Lower leg skin (tissue), 4 donors: ENCODE measurements around the gene SH3YL1. TPM values are rescaled to one million over a fixed set of nuclear protein-coding genes. Genes with fewer than 3 reads are reported as not detected.

Source experiments
- DNase-seq, 2 donors: peaks; one replicate each; pipeline ENCODE4 v3.0.0-alpha.2; 2019; ENCODE audit warnings: low spot score in 2 of 2
- H3K4me3 ChIP-seq: fragments of 200-600 bp; sonication (generic); 2 replicates; pipeline ENCODE4 v1.5.1; 2017; ENCODE audit warnings: mild to moderate bottlenecking, low read depth; ENCODE audit not compliant: poor library complexity, severe bottlenecking
- CTCF ChIP-seq, 3 donors: fragments of 450-650 bp; IDR thresholded peaks; one replicate each; pipeline ENCODE4 v1.5.1; 2016; ENCODE audit warnings: antibody characterized with exemption in 3 of 3, mild to moderate bottlenecking in 3 of 3, moderate library complexity in 2 of 3
- POLR2A ChIP-seq, 2 donors: fragments of 450-650 bp; IDR thresholded peaks; one replicate each; pipeline ENCODE4 v1.6.1; 2016 to 2017; ENCODE audit warnings: antibody characterized with exemption in 2 of 2, mild to moderate bottlenecking in 1 of 2, moderate library complexity in 1 of 2
- WGBS, 2 donors: methylation state at CpG; one replicate each; pipeline ENCODE4 v1.1.5; 2018; 5-methylcytosine and 5-hydroxymethylcytosine counted together
- intact Hi-C: fragments of 100-400 bp; cut with DNase I; formaldehyde crosslinking; loops from one replicate; pipeline ENCODE4 v1.15.0; 2023; ENCODE audit warnings: low total_unique reads
- total RNA-seq, 4 donors: library from RNA; depleted of rRNA; stranded (reverse); fragments of >200 nt; gene quantifications; one replicate each; pipeline ENCODE4 v1.1.0, GENCODE V29; 2016

SH3YL1 gene
- total RNA-seq, 4 donors from 2014 or later = 106 to 159 (median 124) TPM

GRCh38 chr2:284896-285492 is 21.2 kb upstream of the SH3YL1 start:
- no peak for DNase-seq
- 74 to 79% methylated on average over 13 of the region's 13 CpGs for WGBS, 2 donors
- no peak for TF ChIP-seq POLR2A (IDR thresholded peaks at IDR 0.05)
- TF ChIP-seq CTCF (IDR thresholded peaks at IDR 0.05) = no peak
- H3K4me3 ChIP-seq = no peak overlapping the region
- intact Hi-C loops = no loop called here

- no peak for DNase-seq
- no peak for TF ChIP-seq POLR2A (IDR thresholded peaks at IDR 0.05)
- no peak for TF ChIP-seq CTCF (IDR thresholded peaks at IDR 0.05)
- H3K4me3 ChIP-seq = no peak overlapping the region
- 91 to 93% methylated on average over 4 of the region's 4 CpGs for WGBS, 2 donors
- intact Hi-C loops = no loop called here
Observed at GRCh38 chr2:283996-284794, 20.4 kb upstream of the SH3YL1 start.

GRCh38 chr2:282371-283263 is 18.8 kb upstream of the SH3YL1 start:
- TF ChIP-seq CTCF (IDR thresholded peaks at IDR 0.05) (no peak), POLR2A (IDR thresholded peaks at IDR 0.05) (no peak)
- intact Hi-C loops = no loop called here
- no peak for DNase-seq
- WGBS, 2 donors = 94% methylated on average over 12 of the region's 12 CpGs
- no peak overlapping the region for H3K4me3 ChIP-seq

GRCh38 chr2:281381-281780 is 17.5 kb upstream of the SH3YL1 start:
- no peak for DNase-seq
- intact Hi-C loops = no loop called here
- WGBS, 2 donors = 95 to 96% methylated on average over 9 of the region's 9 CpGs
- no peak for TF ChIP-seq CTCF (IDR thresholded peaks at IDR 0.05)
- TF ChIP-seq POLR2A (IDR thresholded peaks at IDR 0.05) = no peak
- H3K4me3 ChIP-seq = no peak overlapping the region

- no peak for DNase-seq
- intact Hi-C loops = no loop called here
- 86 to 90% methylated on average over 7 of the region's 7 CpGs for WGBS, 2 donors
- no peak overlapping the region for H3K4me3 ChIP-seq
- TF ChIP-seq CTCF (IDR thresholded peaks at IDR 0.05) (no peak), POLR2A (IDR thresholded peaks at IDR 0.05) (no peak)
Observed at GRCh38 chr2:280650-281110, 16.8 kb upstream of the SH3YL1 start.
